HG03342 (cell line): ENCODE results near the gene TMEM132C.
"Not testable (repeated sequence)": the region's sequence is repeated elsewhere in the genome, so short reads cannot be mapped to it uniquely, and the experiment has no call there.

Source experiments
- ATAC-seq: cut with Tn5 transposase; IDR thresholded peaks from one replicate; pipeline ENCODE4 v1.9.1; 2021; ENCODE audit warnings: mild to moderate bottlenecking, moderate library complexity; ENCODE audit not compliant: unreplicated experiment

The TMEM132C gene

DNA sequence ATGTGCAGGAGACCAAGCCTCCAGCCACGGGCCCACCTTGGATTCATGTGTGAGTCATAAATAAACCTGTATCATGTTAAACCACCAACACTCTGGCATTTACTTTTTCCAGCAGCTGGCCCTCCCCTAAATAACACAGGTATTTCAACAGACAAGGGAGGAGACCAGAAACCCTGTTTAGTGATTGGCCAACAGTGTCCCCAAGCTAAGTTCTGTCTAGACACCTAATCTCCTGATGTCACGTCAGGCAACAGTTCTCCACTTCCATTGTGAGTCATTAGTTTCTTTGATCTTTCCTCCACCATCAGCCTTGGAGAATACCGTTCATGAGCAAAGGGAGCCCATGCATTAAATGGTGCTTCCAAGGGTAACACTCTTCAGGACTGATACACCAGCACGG lies 196.9 kb downstream of the TMEM132C start:
- ATAC-seq: no peak

DNA sequence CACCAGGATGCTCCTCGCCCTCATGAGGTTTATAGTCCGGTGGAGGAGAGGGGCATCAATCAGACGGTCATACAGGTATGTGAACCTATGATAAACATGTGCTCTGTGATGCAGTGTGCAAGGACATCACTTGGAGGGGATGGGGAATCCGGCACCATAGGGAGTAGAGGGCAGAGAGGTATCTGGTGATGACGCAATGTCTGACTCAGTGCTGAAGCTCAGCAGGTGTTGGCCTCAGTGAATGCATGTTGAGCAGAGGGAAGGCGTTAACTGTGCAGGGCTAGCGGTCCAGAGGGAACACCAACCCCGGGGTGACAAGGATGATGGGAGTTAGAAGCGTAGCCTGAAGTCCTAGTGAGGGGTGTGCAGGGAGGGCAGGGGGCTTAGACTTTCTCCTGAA lies 200.9 kb downstream of the TMEM132C start:
- ATAC-seq: no peak

DNA sequence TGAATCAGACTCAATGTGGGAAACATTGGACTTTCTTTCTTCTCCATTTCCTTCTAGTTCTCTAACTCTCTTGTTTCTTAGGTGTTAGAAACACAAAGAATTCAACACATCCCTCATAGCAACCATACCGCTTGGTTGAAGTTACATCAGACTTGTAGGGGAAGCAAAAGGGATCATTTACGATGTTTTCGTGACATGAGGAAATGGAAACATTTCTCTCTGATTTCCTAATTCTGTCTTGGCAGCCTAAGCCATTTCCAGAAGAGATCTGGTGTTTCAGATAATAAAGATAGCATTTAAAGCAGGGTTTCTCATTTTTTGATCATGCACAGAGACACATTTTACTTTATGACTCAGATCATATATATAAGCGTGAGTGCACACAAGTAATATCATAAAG lies 202.0 kb downstream of the TMEM132C start:
- ATAC-seq: no peak

DNA sequence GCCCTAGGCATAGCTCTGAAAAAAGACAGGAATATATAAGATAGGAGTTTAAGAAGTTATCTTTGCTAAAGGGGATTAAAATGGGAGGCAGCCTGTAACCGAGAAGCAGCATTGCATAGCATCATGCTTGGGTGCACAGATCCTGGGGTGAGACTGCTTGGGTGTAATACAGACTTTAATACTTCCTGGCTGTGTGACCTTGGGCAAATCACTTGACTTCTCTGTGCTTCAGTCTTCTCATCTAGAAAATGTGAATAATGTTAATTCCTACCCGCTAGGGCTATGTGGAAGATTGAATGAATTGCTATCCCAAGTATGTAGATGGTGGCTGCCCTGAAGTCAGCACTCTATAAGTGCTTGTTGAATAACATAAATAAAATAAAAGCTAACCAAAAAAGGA lies 204.5 kb downstream of the TMEM132C start:
- ATAC-seq: no peak

DNA sequence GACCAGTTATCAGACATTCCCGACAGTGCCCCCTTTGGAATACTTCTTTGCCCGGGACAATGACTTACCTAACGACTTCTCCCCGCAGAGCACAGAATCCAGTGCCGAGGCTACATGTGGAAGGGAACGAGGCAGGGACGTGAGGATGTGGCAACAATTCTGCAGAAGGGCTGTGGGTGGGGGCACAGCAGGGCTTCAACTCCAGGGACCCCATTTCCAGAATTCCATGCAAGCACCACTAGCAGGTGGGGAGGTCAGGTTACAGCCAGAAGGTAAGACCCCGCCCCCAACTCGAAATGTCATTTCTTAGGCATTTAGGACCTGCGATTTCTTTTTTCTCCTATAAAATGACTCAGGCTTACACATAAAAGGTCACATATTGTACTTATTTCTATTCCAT lies 207.9 kb downstream of the TMEM132C start:
- ATAC-seq: no peak

DNA sequence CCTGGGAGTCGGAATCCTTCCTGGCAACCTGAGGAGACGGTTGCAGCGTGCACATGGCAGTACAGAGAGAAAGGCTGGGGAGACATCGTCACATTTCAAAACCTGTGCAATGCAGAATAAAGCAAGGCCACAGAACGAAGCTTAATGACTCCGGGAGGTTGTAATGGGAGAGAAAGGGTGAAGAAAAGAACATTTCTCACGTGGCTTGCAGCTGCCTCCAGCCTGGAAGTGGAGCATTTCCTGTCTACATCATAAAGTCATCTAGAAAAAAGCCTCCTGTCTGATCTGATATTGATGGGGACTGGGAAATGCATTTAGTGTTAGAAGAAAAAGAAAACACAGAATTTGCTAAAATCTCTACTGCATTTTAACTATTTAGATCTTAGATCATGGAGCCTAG lies 209.3 kb downstream of the TMEM132C start:
- ATAC-seq: no peak

DNA sequence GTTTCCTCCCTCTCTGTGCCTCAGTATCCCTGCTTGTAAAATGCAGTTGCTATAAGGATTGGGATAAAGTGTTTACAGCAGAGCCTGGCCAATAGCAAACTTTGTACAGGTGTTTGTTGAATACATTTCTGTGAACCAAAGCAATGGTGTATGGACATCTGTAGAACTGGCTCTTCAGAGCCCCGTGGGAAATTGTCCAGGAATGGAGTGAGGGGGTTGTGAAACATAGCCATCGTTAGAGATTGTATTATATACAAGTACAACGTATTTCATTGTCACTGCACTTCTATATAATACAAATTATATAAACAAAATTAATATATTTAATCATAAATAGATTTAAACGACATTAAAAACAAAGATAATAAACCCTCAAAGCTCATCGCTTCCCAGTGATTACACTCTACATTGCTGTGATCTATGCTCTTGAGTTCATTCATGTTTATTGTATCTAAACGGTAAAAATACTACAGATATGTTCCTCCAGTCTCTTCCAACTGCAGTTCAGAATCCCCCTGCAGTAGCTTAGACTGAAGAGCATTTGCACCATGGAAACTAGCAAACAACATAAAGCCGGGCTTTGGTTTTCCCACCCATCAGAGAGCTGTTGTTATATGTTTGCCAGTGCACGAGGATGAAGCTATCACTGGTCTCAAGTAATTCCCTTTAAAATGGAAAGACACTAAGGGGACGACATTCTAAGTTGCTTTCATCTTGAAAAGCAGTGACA lies 216.7 kb downstream of the TMEM132C start:
- ATAC-seq: no peak

DNA sequence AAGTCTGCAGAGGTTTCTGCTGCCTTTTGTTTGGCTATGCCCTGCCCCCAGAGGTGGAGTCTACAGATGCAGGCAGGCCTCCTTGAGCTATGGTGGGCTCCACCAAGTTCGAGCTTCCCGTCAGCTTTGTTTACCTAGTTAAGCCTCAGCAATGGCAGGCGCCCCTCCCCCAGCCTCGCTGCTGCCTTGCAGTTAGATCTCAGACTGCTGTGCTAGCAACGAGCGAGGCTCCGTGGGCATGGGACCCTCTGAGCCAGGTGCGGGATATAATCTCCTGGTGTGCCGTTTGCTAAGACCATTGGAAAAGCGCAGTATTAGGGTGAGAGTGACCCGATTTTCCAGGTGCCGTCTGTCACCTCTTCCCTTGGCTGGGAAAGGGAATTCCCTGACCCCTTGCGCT lies 230.4 kb downstream of the TMEM132C start:
- not testable (repeated sequence) for ATAC-seq

DNA sequence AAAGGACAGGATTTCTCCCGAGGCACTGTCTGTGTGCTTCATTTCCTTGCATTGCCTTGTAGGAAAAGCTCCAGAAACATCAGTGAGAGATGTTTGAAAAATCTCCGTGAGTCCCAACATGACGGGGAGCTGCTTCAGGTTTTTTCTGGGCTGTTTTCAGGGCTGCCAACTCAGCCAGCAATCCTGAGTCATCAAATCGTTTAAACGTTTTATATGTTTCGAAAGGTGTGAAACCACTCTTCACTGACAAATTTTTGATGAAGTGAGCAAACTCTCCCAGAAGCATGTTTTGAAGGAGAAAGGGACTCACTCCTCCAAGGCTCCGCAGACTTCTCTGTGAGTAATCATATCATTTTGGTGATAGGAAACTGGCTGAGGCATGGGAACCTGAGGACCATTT lies 240.5 kb downstream of the TMEM132C start:
- ATAC-seq: no peak

DNA sequence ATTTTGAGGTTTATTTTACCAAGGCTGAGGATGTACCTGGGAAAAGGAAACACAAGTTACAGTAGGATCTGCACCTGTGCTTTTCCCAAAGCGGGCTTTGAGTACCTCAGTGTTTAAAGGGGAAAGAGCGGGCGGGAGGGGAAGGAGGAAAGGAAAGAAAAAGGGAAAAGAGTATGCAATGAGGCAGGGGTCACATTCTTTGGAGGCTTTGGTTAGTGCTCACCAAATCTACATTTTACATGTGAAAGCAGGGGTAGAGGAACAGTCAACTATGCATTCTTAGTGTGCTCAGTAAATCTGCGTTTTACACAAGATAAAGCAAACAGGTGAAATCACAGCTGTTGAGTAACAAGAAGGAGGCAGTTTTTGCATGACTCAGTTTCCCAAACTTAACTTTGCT lies 242.2 kb downstream of the TMEM132C start:
- ATAC-seq: no peak

DNA sequence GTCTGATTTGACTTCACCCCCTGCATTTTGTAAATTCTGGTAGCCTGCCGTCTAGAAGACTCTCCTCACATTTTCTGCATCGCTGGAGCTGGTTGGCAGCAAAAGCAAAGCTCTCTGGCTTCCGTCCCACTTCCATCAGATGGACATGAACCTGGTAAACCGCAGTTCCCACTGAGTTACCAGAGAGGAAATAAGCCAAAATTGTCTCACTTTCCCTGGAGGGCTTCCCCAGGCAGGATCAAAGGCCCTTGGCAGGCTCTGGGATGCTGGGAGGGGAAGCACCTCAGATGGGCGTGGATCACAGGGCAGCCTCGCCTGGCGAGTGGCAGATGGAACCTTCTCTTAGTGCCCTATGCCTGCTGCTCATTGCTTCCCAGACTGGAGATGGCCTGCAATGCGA lies 243.5 kb downstream of the TMEM132C start:
- no peak for ATAC-seq

DNA sequence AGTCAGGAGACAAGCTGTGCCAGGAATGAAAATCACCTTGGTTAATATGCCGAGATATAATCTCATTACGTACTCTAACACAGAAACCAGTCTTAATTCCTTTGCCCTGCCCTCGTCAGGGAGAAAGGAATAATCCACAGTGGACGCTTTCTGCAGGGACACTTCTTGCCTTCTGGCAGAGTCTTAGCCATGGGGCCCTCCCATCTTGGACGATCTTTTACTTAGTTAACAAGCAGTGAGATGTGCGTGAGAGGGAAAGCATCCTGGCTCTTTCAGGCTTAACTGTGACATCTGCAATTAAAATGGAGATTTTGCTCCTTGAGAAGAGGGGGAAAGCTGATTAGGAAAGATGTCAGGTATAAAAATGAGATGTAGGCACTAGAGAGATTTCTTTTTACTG lies 246.4 kb downstream of the TMEM132C start:
- no peak for ATAC-seq

DNA sequence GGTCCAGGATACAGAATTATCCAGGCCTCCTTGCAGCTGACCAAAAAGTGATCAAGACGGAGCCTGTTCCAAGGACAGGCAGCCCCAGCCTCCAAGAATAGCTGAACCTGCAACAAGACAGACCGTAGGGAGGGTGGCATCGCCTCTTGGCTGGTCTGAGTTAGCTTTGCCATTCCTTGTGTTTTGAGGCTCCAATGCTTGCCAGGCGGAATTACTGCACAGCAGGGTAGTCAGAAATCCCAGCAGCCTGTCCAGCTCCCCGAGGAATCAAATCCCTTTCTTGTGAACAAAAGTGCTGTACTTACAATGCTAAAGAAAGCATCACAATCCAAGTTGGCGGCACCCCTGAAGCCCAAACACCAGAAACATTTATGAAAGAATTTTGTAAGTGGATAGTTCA lies 246.9 kb downstream of the TMEM132C start:
- ATAC-seq: no peak

DNA sequence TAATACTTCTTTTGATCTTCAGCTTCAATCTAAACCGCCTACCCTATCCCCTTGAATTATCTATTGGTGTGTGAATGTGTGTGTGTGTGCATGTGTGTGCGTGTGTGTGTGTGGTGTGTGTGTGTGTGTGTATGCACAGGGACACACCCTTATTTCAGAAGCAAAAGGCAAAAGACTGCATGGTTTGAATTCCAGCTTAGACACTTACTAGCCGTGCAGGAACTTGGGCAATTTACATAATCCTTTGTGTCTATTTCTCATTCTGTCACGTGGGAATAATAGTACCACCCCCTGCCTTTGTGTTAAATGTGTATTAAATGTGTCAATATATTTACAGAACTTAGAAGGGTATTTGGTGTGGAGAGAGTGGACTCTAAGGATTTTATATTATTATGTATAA lies 251.7 kb downstream of the TMEM132C start:
- no peak for ATAC-seq

DNA sequence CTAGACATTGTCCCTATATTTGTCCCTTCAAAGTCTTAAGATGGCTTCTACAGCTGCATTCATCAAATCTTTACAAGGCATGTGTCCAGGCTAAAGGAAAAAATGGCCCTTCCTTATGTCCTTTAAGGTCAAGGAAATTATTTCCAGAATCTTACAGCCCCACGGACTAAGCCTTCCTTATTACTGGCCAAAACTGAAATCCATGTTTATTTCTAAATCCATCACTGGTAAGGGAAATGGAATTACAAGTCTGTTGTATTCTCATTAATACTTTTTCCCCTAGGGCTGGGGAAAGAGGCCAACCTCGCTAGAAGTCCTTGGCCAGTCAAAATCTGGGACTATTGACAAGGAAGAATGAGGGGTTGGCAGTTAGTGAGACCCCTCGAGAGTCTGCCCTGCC lies 252.5 kb downstream of the TMEM132C start:
- no peak for ATAC-seq

DNA sequence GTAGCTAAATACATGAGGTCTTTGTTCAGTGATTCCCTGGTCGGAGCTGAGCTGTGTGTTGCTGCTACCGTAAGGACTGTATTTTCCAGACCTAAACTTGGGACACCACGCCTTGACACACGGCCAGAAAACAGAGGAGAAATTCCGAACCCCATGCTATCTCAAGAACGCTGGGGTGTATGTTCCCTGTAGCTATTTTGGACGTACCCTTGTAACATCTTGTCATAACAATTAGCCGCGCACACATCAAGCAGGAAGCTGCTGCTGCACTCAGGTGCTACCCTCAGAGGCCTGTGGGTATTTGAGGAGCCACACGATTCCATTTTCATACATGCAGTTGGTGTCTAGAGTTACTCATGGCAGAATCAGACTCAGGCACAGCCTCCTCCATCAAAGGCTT lies 255.0 kb downstream of the TMEM132C start:
- ATAC-seq: no peak

DNA sequence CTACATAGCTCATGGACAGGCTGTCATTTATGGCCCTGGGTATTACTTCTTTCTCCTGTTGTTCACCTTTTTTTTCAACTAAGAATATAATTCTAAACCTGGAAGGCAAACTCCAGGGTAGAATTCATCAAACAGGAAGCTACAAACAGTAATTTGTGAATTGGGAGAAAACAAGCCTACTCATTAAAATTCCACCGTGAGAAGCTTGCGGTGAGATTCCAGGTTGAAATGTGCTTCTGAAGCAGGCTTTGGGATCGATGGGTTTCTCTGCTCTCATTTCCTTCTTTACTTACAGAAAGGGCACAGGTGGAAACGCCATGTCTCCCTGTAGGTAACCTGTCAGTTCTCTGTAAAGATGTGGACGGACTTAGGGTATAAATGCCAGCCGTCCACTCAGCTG lies 257.5 kb downstream of the TMEM132C start:
- ATAC-seq: no peak

DNA sequence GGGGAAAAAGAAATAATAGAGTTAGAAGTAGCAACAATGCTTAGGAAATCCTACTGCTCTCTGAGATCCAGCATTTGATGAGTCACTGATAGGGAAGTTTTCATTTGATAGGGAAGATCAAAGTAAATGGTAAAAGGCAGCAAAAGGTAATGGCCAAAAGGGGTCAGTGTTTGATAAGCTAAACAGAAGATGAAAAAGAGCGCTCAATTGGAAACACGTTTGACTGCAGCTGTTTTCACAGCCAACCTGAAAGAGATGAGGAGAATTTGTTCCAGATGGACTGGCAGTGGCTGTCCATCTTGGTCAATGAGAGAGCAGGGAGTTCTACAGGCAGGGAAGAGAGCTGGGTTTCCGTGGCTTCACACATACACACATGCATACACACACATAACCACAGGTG lies 264.2 kb downstream of the TMEM132C start:
- no peak for ATAC-seq

DNA sequence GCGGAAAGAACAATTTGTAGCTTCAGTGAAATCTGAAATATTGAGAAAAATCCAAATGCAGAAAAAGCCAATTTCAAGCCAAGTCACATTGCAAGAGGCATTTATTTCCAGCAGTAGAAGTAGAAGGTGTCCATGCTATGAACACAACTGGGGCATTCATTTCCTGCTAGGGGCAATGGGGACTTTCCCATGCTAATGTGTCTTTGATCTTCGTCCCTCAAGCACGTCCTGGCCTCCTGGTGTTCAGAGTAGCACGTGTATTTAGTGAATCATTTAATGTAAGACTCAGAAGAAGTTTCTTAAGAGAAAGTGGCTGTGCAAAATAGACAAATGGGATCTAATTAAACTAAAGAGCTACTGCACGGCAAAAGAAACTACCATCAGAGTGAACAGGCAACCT lies 267.9 kb downstream of the TMEM132C start:
- peak; percentile 76 for ATAC-seq

DNA sequence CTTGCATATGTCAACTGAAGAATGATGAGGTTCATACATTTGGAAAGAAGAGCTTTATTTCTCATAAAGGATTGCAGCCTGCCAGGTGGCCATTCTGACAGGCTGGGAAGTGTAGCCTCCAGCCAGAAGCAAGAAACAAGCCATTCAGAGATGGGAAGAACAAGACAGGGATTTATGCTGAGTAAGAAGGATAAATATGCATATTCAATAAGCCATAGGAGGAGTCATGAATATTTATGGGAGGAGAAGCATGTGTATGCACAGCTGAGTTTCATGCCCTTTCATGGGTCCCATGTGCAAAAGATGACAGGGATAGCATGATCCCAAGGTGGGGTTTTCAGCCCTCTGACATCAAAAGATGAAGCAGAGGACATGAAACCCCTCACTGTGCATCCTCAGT lies 269.8 kb downstream of the TMEM132C start:
- ATAC-seq: no peak

DNA sequence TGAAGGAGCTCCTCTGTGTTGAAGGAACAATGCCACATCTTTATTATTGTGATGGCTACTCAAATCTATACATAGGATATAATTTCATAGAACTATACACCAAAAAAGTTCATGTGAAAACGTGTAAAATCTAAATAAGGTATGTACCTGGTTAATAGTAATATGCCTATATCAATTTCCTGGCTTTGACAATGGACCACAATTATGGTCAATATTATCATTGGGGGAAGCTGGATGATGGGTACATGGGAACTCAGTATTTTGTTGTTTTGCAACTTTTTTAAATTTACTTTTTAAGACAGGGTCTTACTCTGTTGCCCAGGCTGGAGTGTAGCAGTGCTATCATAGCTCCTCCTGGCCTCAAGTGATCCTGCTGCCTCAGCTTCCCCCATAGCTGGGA lies 270.7 kb downstream of the TMEM132C start:
- ATAC-seq: no peak

DNA sequence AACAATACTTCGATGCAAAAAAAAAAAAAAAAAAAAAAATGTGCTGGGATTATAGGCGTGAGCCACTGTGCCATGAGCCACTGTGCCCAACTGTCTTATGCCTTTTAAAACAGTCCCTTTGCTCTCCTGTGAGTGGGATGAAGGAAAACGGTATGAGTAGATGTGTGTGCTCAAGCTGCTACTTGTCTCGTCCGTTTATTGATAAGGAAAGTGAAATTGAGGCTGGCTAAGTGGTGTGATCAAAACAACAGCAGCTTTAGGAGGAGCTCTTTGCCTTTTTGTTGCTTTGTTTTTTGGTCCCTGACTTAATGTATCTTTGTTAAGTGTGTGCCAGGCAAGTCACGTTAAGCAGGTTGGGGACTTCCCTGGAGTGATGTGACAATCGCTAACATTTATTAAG lies 275.9 kb downstream of the TMEM132C start:
- ATAC-seq: no peak

DNA sequence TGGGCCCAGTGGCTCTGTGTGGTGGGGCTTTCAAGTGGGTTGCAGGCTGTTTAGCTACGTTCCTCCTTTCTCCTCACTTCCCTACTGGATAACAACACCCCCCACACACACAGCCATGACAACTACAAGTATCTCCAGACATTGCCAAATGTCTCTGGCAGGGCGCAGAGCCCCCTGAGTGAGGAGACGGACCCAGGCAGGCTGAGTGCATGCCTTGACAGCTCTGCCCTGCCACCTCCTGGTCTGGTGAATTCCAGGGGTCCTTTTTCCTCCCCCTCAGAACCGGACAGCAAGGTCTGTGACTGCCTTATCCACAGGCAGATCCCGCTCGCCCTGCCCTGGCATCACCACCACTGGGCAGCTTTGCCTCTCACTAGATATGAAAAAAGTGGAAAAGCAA lies 276.5 kb downstream of the TMEM132C start:
- ATAC-seq: no peak
